ENCODE data around the gene CROCC2.

Gene CROCC2

DNA sequence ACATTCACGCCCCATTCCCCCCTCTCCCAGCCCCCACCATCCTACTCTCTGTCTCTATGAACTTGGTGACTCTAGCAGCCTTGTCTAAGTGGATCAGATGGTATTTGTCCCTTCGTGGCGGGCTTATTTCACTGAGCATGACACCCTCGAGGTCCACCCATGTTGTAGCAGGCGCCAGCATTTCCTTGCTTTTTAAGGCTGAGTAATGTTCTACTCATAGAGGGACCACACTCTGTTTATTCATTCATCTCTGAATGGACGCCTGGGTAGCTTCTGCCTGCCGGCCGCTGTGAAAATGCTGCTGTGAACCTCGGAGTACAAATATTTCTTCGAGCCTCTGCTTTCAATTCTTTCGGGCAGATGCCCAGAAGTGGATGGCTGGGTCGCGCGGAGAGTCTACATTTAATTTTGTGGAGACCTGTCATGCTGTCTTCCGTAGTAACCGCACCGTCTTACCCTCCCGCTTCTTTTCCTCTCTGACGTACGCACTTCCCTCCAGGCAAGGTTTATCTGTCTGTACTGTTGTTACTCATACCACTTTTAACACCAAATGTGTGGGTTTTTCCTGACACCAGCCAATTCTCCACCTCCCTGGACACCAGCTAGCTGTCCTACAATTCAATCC, 5.6 kb downstream of the CROCC2 start:
- no peak for DNase-seq

- no peak for DNase-seq
These were observed 7.0 kb downstream of the CROCC2 start for GRCh38 chr2:240912878-240913809.

DNA sequence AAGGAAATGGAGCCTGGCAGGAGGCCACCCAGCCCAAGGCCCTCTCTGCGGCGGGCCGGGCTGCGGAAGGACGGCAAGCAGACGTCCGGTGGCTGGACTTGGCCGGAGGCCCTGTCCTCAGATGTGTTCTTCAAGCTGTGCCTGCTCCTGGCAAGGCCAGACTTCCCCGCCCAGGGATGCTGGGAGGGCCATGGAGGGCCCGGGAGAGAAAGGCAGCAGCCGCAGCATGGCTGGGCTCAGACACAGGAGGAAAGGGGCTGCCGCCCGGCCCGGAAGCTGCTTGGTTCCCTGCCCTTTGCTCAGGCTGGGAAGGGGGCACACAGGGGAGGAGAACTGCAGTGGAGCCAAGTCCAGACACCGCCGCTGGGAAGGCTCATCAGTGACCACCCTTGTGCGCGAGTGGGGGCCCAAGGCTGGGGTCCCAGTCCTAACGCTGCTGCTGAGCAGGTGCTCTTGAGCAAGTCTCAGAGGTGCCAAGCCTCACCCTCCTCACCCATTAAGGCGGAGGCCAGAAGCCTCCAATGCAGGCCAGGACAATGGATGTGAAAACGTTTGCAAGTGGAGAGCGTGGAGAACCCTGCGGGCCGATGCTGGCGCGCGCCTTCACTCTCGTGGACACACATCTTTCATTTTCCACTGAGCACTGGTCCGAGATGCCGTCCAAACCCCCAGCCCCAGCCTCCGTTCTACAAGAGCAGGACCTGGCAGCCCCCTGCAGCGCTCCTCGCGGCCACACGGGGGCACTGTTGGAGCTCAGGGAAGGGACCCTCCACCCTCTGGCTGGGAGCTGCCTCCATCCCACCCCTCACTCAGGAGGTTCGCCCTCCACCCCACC, 7.9 kb downstream of the CROCC2 start:
- no peak for DNase-seq

- DNase-seq, result no peak
These were observed 8.7 kb downstream of the CROCC2 start for GRCh38 chr2:240914645-240915525.

DNA sequence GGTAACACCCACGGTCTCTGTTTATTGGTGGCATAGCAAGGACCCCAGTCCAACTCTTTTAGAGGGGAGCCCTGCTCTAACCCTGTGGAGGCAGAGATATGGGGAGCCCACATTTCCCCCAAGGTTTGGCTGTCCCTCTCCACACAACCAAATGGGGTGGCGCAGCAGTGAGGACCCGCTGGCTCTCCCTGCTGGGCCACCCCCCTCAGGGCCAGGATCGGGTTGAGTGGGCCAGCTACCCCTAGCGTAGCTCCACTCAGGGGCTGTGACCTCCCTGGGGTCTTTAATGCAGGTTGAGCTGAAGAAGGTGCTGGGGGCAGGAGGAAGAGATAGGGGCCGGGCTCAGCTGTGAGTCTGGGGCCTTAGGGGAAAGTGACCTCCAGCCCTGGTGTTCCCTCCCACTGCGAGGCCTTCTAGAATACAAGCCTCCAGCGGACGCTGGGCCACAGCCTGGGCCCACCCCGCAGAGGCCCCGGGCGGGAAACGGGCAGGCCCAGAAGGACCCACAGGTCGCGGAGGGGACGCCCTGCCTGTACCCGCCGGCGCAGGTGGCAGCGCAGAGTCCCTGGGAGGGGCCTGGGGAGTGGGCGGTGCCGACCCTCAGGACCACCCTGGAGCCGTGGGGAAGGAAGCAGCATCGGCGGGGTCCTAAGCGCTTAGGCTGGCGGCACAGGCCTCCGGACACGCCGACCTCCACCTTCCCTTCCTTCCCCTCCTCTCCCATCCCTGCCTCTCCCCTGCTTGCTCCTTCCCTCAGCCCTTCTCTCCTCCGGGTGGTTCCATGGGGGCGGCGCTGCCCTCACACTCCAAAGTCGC, 9.6 kb downstream of the CROCC2 start:
- DNase-seq, result no peak

DNA sequence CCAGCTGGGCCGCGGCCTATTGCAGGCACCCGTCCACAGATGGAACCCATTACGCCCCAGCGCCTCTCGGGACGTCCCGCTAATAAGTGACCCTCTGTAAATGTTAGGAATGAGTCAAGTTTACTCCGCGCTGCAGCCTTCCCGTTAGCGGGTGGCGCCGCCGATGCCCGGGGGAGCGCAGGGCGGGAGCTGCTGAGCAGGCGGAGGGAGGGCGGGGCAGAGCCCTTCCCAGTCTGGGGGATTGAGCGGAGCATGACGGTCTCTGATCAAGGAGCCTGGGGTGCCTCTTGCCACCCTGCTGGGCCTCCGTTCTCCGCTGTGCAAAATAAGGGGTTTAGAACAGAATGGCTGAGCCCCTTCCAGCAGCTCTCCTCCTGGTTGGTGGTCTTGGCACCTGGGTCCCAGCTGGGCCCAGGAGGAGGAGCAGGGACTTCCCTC, 10.5 kb downstream of the CROCC2 start:
- DNase-seq, result no peak

- DNase-seq, result no peak
These were observed 11.0 kb downstream of the CROCC2 start for GRCh38 chr2:240917009-240917683.

GRCh38 chr2:240917684-240918257, 11.6 kb downstream of the CROCC2 start:
- DNase-seq, result no peak

DNA sequence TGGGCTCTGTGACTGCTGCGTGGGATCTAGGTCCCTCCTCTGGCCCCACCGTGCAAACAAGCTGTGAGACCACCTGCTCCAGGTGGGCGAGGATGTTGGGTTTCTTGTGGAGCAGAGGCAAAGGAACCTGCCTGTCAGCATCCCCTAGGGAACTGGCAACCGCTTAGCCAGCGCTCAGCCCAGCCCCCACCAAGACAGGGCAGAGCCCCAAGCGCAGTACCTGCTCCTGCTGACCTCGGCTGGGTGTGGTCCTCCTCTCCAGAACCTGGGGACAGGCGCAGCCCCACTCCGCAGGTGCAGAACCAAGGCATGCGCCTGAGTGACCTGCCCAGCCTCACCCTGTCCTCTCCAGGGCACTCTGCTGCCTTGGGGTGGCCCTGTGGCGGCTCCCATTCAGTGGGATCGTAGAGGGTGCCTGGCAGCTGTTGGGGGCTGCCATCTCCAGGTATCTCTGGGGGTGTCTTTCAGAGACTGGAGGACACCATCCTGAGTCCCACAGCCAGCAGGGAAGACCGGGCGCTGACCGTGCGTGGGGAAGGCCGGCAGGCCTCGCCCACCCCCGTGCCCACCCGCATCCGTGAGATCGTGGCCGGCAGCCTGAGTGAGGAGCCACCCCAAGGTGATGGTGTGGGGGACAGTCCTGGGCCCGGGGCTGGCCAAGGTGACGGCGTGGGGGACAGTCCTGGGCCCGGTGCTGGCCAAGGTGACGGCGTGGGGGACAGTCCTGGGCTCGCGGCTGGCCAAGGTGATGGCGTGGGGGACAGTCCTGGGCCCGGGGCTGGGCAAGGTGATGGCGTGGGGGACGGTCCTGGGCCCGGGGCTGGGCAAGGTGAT, 12.3 kb downstream of the CROCC2 start:
- DNase-seq, result no peak

GRCh38 chr2:240919161-240919781, 13.1 kb downstream of the CROCC2 start:
- DNase-seq, result no peak

GRCh38 chr2:240919786-240920782, 13.9 kb downstream of the CROCC2 start:
- no peak for DNase-seq

- DNase-seq, result no peak
These were observed 14.7 kb downstream of the CROCC2 start for GRCh38 chr2:240920783-240921231.

DNA sequence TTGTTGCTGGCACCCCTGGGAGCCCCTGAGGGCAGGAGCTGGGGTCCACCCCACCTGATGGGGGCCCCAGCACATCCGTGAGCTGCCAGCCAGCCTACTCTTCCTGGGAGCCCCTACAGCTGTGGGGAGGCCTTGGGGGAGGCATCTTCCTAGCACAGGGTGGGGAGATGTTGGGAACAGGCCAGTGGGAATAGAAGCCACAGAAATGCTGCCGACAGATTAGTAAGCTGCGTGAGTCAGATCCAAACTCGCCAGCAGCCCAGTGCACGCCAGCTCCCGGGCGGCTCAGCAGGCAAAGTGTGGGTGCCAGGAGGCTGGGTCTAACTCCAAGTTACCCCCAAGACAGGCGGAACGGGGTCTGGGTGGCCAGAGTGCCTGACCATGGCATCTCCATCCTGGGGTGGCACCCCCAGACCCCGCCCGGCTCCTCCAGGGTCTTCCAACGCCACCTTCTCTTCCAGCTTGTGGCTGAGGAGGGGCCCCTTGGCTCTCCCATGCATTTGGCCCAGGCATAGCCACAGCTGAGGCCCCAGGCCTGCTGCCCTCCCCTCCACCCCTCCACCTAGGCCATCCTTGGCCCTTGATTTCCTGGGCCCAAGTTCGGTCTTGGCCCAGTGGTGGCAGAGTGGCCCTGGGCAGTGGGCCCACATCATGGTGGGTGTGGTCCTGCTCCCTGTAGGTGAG, 15.3 kb downstream of the CROCC2 start:
- DNase-seq, result no peak

- no peak for DNase-seq
These were observed 15.8 kb downstream of the CROCC2 start for GRCh38 chr2:240921995-240922244.

DNA sequence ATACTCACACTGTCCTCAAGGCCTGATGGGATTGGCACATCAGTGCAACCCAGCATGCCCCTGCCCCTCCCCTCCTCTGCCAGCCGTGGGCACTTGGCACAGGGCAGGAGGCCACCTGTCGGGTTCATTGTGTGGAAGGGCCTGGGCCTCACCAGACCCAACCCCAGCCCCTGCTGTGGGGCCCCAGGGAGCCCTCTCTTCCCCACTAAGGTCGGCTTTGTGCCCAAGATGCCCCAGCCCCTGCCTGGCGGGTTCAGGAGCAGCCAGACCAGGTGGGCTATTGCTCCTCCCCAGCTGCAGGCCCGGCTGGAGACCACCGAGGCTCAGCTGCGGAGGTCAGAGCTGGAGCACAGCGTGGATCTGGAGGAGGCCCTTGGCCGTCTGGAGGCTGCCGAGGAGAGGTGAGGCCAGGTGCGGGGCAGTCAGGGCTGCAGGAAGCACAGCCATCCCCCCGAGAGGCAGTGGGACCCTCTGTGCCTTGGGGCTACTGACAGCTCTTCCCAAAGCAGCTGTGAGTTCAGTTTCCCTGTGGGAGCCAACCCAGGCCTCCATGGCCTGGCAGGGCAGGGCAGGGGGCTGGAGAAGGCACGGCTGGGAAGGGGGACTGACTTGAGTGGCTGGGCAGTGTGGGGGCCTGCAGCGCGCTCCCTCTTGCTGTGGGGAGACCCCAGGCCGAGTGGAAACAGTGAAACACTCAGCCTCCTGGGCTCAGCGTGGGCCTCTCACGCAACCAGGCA, 16.3 kb downstream of the CROCC2 start:
- no peak for DNase-seq

GRCh38 chr2:240922982-240923537, 16.9 kb downstream of the CROCC2 start:
- no peak for DNase-seq

All from NCI-H187 treated with DMSO at 0.1 percent for 48 hours (cell line).